H1 (cell line): ENCODE data around the gene TMPRSS3. TPM values are rescaled to one million over a fixed set of nuclear protein-coding genes. Genes with fewer than 3 reads are reported as not detected.

Experiments used
- CTCF ChIA-PET: fragments of 300-600 bp; sonication (Branson Sonifier 250); formaldehyde crosslinking; loops from one replicate; lab custom pipeline; 2021; ENCODE audit not compliant: partially characterized antibody; lab: Charles Lee
- POLR2A ChIA-PET: fragments of 300-600 bp; sonication (Branson Sonifier 250); formaldehyde crosslinking; loops from one replicate; lab custom pipeline; 2021; ENCODE audit warnings: inconsistent platforms; ENCODE audit not compliant: partially characterized antibody; lab: Charles Lee
- DNase-seq, 2 experiments: peaks; one replicate each; pipeline versions ENCODE4 v3.0.0 to v3.0.0-alpha.2; 2010 to 2022; ENCODE audit warnings: low spot score in 2 of 2, low read depth in 1 of 2, mixed read lengths in 1 of 2
- FAIRE-seq: peaks from 2 replicates; lab custom pipeline; 2011; peaks lifted over from hg19 to GRCh38; lab: Jason Lieb, UNC
- H2AFZ ChIP-seq: 2 replicates; pipeline ENCODE4 v1.8.1; 2012; ENCODE audit warnings: low read length, inconsistent platforms
- H2AK5ac ChIP-seq: 2 replicates; pipeline ENCODE4 v1.6.1; 2013; ENCODE audit warnings: low read depth, low read length
- H2BK120ac ChIP-seq: replicated peaks from 2 replicates; pipeline ENCODE3; 2013; ENCODE audit warnings: low read depth, low read length, inconsistent platforms
- H2BK12ac ChIP-seq: 2 replicates; pipeline ENCODE4 v1.6.1; 2013; ENCODE audit warnings: low read depth, low read length
- H2BK15ac ChIP-seq: 2 replicates; pipeline ENCODE4 v1.6.1; 2013; ENCODE audit warnings: low read length
- H2BK20ac ChIP-seq: 2 replicates; pipeline ENCODE4 v1.6.1; 2013; ENCODE audit warnings: low read length
- H2BK5ac ChIP-seq: 2 replicates; pipeline ENCODE4 v1.6.1; 2013; ENCODE audit warnings: low read depth, low read length
- H3K14ac ChIP-seq: 2 replicates; pipeline ENCODE4 v1.6.1; 2013; ENCODE audit warnings: inconsistent platforms; ENCODE audit not compliant: insufficient read length
- H3K18ac ChIP-seq: 2 replicates; pipeline ENCODE4 v1.6.1; 2013; ENCODE audit warnings: low read length; ENCODE audit errors: extremely low read depth
- H3K23ac ChIP-seq: 2 replicates; pipeline ENCODE4 v1.6.1; 2013; ENCODE audit warnings: inconsistent platforms; ENCODE audit not compliant: insufficient read length
- H3K23me2 ChIP-seq: 2 replicates; pipeline ENCODE4 v1.6.1; 2013; ENCODE audit warnings: low read depth, low read length
- H3K27ac ChIP-seq: 2 replicates; pipeline ENCODE4 v1.6.1; 2011; ENCODE audit warnings: low read depth, low read length, inconsistent platforms
- H3K27me3 ChIP-seq, 4 experiments: replicated peaks in 1 of 4; 1 replicate in 1 of 4; 2 replicates in 3 of 4; pipeline versions ENCODE4 v1.6.1 to v1.8.1; 2011 to 2013; ENCODE audit warnings: low read length in 3 of 4, mild to moderate bottlenecking in 3 of 4, inconsistent platforms in 2 of 4, mixed read lengths in 2 of 4, moderate library complexity in 1 of 4; ENCODE audit not compliant: control insufficient read depth in 3 of 4, insufficient read depth in 3 of 4; ENCODE audit errors: extremely low read depth in 1 of 4
- H3K36me3 ChIP-seq, 4 experiments: 2 replicates each; pipeline versions ENCODE4 v1.6.1 to v1.8.1; 2011 to 2013; ENCODE audit warnings: mild to moderate bottlenecking in 4 of 4, low read length in 3 of 4, moderate library complexity in 2 of 4, control low read depth in 1 of 4, inconsistent platforms in 1 of 4; ENCODE audit not compliant: insufficient read depth in 4 of 4, control insufficient read depth in 2 of 4
- H3K4ac ChIP-seq: replicated peaks from 2 replicates; pipeline ENCODE3; 2013; ENCODE audit warnings: low read length, low read depth, mixed read lengths, inconsistent platforms; ENCODE audit not compliant: insufficient read length
- H3K4me1 ChIP-seq, 4 experiments: replicated peaks in 1 of 4; 1 replicate in 1 of 4; 2 replicates in 3 of 4; pipeline versions ENCODE4 v1.6.1 to v1.8.1; 2011 to 2013; ENCODE audit warnings: low read length in 3 of 4, inconsistent platforms in 2 of 4, mixed read lengths in 1 of 4; ENCODE audit not compliant: insufficient read depth in 4 of 4, control insufficient read depth in 3 of 4
- H3K4me2 ChIP-seq, 2 experiments: 2 replicates each; pipeline versions ENCODE4 v1.6.1 to v1.8.1; 2011 to 2013; ENCODE audit warnings: low read depth in 2 of 2, low read length in 2 of 2, control low read depth in 1 of 2, inconsistent platforms in 1 of 2, mild to moderate bottlenecking in 1 of 2; ENCODE audit not compliant: insufficient read depth in 1 of 2
- H3K4me3 ChIP-seq, 4 experiments: fragments of 200-600, 300-600 bp in 1 of 4; sonication (generic), shearing (Covaris generic), sonication (Bioruptor Twin) in 1 of 4; 2 replicates each; pipeline versions ENCODE4 v1.5.1 to v1.8.1; 2011 to 2016; ENCODE audit warnings: low read length in 4 of 4, low read depth in 3 of 4, control low read depth in 2 of 4, inconsistent platforms in 2 of 4, mild to moderate bottlenecking in 2 of 4, mixed read lengths in 1 of 4, moderate library complexity in 1 of 4; ENCODE audit not compliant: insufficient read depth in 2 of 4; ENCODE audit errors: extremely low read depth in 1 of 4
- H3K56ac ChIP-seq: replicated peaks from 2 replicates; pipeline ENCODE3; 2013; ENCODE audit warnings: low read depth, mild to moderate bottlenecking, mixed read lengths, low read length, inconsistent platforms; ENCODE audit not compliant: insufficient read length
- H3K79me1 ChIP-seq: 2 replicates; pipeline ENCODE4 v1.6.1; 2013; ENCODE audit warnings: low read depth, low read length, control low read depth
- H3K79me2 ChIP-seq, 2 experiments: 2 replicates each; pipeline versions ENCODE4 v1.6.1 to v1.8.1; 2012 to 2013; ENCODE audit warnings: low read length in 2 of 2, mild to moderate bottlenecking in 2 of 2, inconsistent platforms in 1 of 2; ENCODE audit not compliant: insufficient read depth in 2 of 2, control insufficient read depth in 1 of 2
- H3K9ac ChIP-seq, 4 experiments: replicated peaks in 1 of 4; 1 replicate in 1 of 4; 2 replicates in 3 of 4; pipeline versions ENCODE4 v1.6.1 to v1.8.1; 2011 to 2013; ENCODE audit warnings: low read depth in 3 of 4, low read length in 3 of 4, control low read depth in 2 of 4, mild to moderate bottlenecking in 2 of 4, moderate library complexity in 2 of 4, inconsistent platforms in 1 of 4; ENCODE audit errors: extremely low read depth in 1 of 4
- H3K9me3 ChIP-seq, 2 experiments: 2 replicates each; pipeline versions ENCODE4 v1.6.1 to v1.8.1; 2012 to 2013; ENCODE audit warnings: mild to moderate bottlenecking in 2 of 2, moderate library complexity in 2 of 2, control low read depth in 1 of 2, inconsistent platforms in 1 of 2, low read depth in 1 of 2, low read length in 1 of 2, mixed read lengths in 1 of 2; ENCODE audit not compliant: insufficient read depth in 2 of 2
- H4K20me1 ChIP-seq, 2 experiments: replicated peaks in 1 of 2; 2 replicates each; pipeline versions ENCODE3 to v1.8.1; 2011 to 2013; ENCODE audit warnings: inconsistent platforms in 2 of 2, low read length in 2 of 2, mild to moderate bottlenecking in 1 of 2; ENCODE audit not compliant: insufficient read depth in 2 of 2, control insufficient read depth in 1 of 2
- H4K5ac ChIP-seq: 2 replicates; pipeline ENCODE4 v1.6.1; 2013; ENCODE audit warnings: low read length, low read depth, mixed read lengths, inconsistent platforms; ENCODE audit not compliant: insufficient read length
- H4K8ac ChIP-seq: 2 replicates; pipeline ENCODE4 v1.8.0; 2013; ENCODE audit warnings: mild to moderate bottlenecking, moderate library complexity, low read length, inconsistent platforms; ENCODE audit not compliant: insufficient read depth; ENCODE audit errors: extremely low read depth
- H4K91ac ChIP-seq: replicated peaks from 2 replicates; pipeline ENCODE3; 2013; ENCODE audit warnings: low read length, mixed read lengths, inconsistent platforms; ENCODE audit not compliant: insufficient read length
- EP300 ChIP-seq, 2 experiments: IDR thresholded peaks; 1 replicate in 1 of 2; 2 replicates in 1 of 2; pipeline ENCODE4 v1.6.1; 2011 to 2012; ENCODE audit warnings: low read depth in 2 of 2, low read length in 2 of 2, mild to moderate bottlenecking in 2 of 2, borderline replicate concordance in 1 of 2, inconsistent platforms in 1 of 2, moderate library complexity in 1 of 2
- KDM4A ChIP-seq: IDR thresholded peaks from one replicate; pipeline ENCODE4 v1.7.1; 2012; ENCODE audit warnings: low read depth, mild to moderate bottlenecking, moderate library complexity, low read length, inconsistent platforms; ENCODE audit not compliant: severe bottlenecking
- RBBP5 ChIP-seq: IDR thresholded peaks from 2 replicates; pipeline ENCODE4 v1.7.1; 2012; ENCODE audit warnings: low read depth, mild to moderate bottlenecking, inconsistent platforms, low read length, moderate library complexity, borderline replicate concordance
- RFX5 ChIP-seq: IDR thresholded peaks from 2 replicates; pipeline ENCODE4 v1.6.1; 2011; ENCODE audit warnings: low read depth, low read length, improper control_type of control experiment, borderline replicate concordance
- SIN3A ChIP-seq, 2 experiments: IDR thresholded peaks in 1 of 2; conservative IDR thresholded peaks in 1 of 2; 2 replicates each; pipeline ENCODE4 v1.6.1; 2011 to 2012; ENCODE audit warnings: low read length in 2 of 2, improper control_type of control experiment in 1 of 2, low read depth in 1 of 2, mild to moderate bottlenecking in 1 of 2
- SRF ChIP-seq: IDR thresholded peaks from 2 replicates; pipeline ENCODE4 v1.6.1; 2011; ENCODE audit warnings: mild to moderate bottlenecking, low read depth, low read length, moderate library complexity
- TEAD4 ChIP-seq: IDR thresholded peaks from 2 replicates; pipeline ENCODE4 v1.6.1; 2012; ENCODE audit warnings: low read depth, low read length, inconsistent platforms, mixed read lengths
- WGBS, 2 experiments: shearing (Covaris generic) in 1 of 2; methylation state at CpG; one replicate each; pipeline versions ENCODE4 v1.1.6 to v1.1.7; 2013 to 2015; ENCODE audit warnings: low lambda C conversion rate in 2 of 2, mixed read lengths in 2 of 2, inconsistent platforms in 1 of 2, low coverage in 1 of 2, missing lambda C conversion rate in 1 of 2; ENCODE audit not compliant: insufficient replicate concordance in 2 of 2, insufficient coverage in 1 of 2, insufficient read length in 1 of 2; ENCODE audit errors: extremely low coverage in 1 of 2, missing lambda C conversion rate in 1 of 2; 5-methylcytosine and 5-hydroxymethylcytosine counted together
- polyA plus RNA-seq, 7 experiments: library from polyadenylated mRNA; depleted of rRNA in 3 of 7; stranded (reverse) in 5 of 7; unstranded in 2 of 7; fragments of >200 nt in 5 of 7; fragments of 200-250 nt in 2 of 7; gene quantifications; 1 replicate in 5 of 7; 2 replicates in 1 of 7; 4 replicates in 1 of 7; pipeline versions ENCODE4 v1.2.1 to v1.2.3, GENCODE V29; 2011 to 2013; ENCODE audit warnings: missing spikeins in 2 of 7, mixed read lengths in 2 of 7
- total RNA-seq: library from RNA; stranded (reverse); fragmentation: NEBNext Ultra II Directional; extraction: Animal tissue kit (Norgen Biotek cat#: 25700); gene quantifications from 2 replicates; pipeline ENCODE4 v1.2.1, GENCODE V29; 2021

TMPRSS3 gene
- total and polyA plus RNA-seq, 2 of the 8 experiments (the other 6 are each of a cell fraction or from before 2014, with no cell fraction given), result 0.38 TPM; not detected in 1

DNA sequence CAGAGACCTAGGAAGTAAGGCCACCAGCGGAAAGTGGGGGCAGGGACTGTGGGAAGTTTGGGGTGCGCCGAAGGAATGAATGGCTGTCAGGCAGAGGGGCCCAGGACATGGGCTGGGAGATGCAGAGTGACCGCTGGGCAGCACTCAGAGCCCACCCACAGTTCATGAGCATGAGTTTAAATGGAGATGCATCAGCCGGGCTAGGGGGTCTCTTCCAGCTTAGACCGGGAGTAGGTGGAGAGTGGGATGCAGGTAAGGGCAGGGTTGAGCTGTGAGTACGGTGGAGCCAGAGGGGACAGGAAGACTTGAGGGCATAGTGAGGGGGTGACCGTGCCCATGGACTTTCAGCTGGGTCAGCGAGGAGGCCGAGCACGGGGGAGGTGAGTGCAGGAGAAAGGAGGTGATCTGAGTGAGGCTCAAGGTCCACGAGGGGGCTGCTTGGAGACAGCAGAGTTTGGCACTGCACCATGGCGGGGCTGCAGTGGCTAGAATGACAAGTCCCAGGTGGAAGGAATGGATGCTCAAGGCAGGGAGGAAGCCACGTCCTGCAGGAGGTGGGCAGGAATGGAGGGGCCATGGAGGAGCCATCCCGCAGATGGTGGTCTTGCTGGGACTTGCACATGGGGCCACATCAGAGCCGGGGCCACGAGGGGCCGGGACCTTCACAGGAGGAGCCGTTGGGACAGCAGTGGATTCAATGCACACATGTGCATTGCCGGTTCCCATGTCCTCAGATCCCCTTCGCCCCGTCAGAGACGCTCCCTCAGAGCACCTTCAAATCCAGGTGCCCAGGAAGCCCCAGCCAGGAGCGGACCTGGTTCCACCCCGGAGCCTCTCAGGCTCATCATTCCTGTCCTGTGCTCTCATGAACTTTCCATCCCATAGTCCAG, 42.7 kb upstream of the TMPRSS3 start:
- TF ChIP-seq RFX5, result no peak
- TF ChIP-seq RBBP5, result no peak
- no peak for TF ChIP-seq EP300 (IDR thresholded peaks at IDR 0.05; ENCODE audit: borderline replicate concordance in 1 of 2, low read depth in 2 of 2, low read length in 2 of 2)
- no peak for TF ChIP-seq SRF
- TF ChIP-seq KDM4A, result no peak
- TF ChIP-seq TEAD4, result no peak
- no peak for TF ChIP-seq SIN3A (conservative IDR thresholded peaks at IDR 0.05 in 1 of 2, IDR thresholded peaks at IDR 0.05 in 1 of 2; ENCODE audit: low read depth in 1 of 2, low read length in 2 of 2)
- FAIRE-seq (no peak), DNase-seq (no peak)
- Histone ChIP-seq H2AFZ (no peak overlapping the region), H2BK20ac (no peak overlapping the region), H3K4me3 (no peak overlapping the region), H2BK12ac (no peak overlapping the region), H3K14ac (no peak overlapping the region), H3K27ac (no peak overlapping the region), H3K56ac (no peak overlapping the region), H4K8ac (no peak overlapping the region), H2BK120ac (no peak overlapping the region), H3K27me3 (no peaks in the 10 kb centered on the region), H2AK5ac (no peak overlapping the region), H3K79me1 (no peaks in the 10 kb centered on the region), H3K9me3 (no peaks in the 10 kb centered on the region), H3K4me1 (no peaks in the 10 kb centered on the region), H4K20me1 (peaks cover 0 to 7% of the 10 kb centered on the region in 2 experiments), H3K79me2 (no peaks in the 10 kb centered on the region), H3K4me2 (no peak overlapping the region), H4K91ac (no peak overlapping the region), H3K23me2 (peaks cover 6% of the 10 kb centered on the region; the same call in 1 of the 2 replicates), H3K18ac (no peak overlapping the region), H2BK5ac (no peak overlapping the region), H3K4ac (no peak overlapping the region), H4K5ac (no peak overlapping the region), H3K9ac (no peak overlapping the region), H3K23ac (no peak overlapping the region), H3K36me3 (no peaks in the 10 kb centered on the region), H2BK15ac (no peak overlapping the region)
- 86% methylated on average over 25 of the region's 25 CpGs; no CpG with 5 or more reads in 1 of the 2 experiments for WGBS, 2 experiments
- ChIA-PET POLR2A (no interaction called here), CTCF (interaction anchor here (1.0 to 1.2 kb wide), 4 partner anchors 15 to 127 kb away, joined by 3 to 5 read pairs (median 4); no protein-coding TSS in a partner anchor)
